DLD1 (cell line): Measurements from ENCODE around the gene TMEM212.

Experiments used
- in situ Hi-C: cut with HindIII; loops from 2 replicates; pipeline ENCODE4 v1.10.0; 2017; ENCODE audit warnings: low sequenced_read_pairs

Gene TMEM212

GRCh38 chr3:171832989-171833388 is 10.2 kb upstream of the TMEM212 start:
- in situ Hi-C loops, result no loop called here

- in situ Hi-C loops, result no loop called here
These were observed 9.2 kb upstream of the TMEM212 start for GRCh38 chr3:171833789-171834460.

- in situ Hi-C loops, result no loop called here
These were observed 8.7 kb upstream of the TMEM212 start for GRCh38 chr3:171834461-171834801.

- in situ Hi-C loops, result no loop called here
These were observed 8.0 kb upstream of the TMEM212 start for GRCh38 chr3:171835116-171835515.

- in situ Hi-C loops, result no loop called here
These were observed 7.5 kb upstream of the TMEM212 start for GRCh38 chr3:171835613-171836012.

GRCh38 chr3:171836855-171837254 is 6.3 kb upstream of the TMEM212 start:
- in situ Hi-C loops, result no loop called here

GRCh38 chr3:171837698-171838097 is 5.5 kb upstream of the TMEM212 start:
- in situ Hi-C loops, result no loop called here

GRCh38 chr3:171838218-171838720 is 4.9 kb upstream of the TMEM212 start:
- in situ Hi-C loops, result no loop called here

- in situ Hi-C loops, result no loop called here
These were observed 3.9 kb upstream of the TMEM212 start for GRCh38 chr3:171839270-171839669.

- in situ Hi-C loops, result no loop called here
These were observed 2.7 kb upstream of the TMEM212 start for GRCh38 chr3:171840445-171840810.

- in situ Hi-C loops, result no loop called here
These were observed 2.1 kb upstream of the TMEM212 start for GRCh38 chr3:171840811-171841619.

GRCh38 chr3:171841620-171842000 is 1.5 kb upstream of the TMEM212 start:
- in situ Hi-C loops, result no loop called here

GRCh38 chr3:171844873-171845272 is 1.7 kb downstream of the TMEM212 start:
- in situ Hi-C loops, result no loop called here

- in situ Hi-C loops, result no loop called here
These were observed 2.5 kb downstream of the TMEM212 start for GRCh38 chr3:171845481-171846284.

- in situ Hi-C loops, result no loop called here
These were observed 3.4 kb downstream of the TMEM212 start for GRCh38 chr3:171846597-171846996.

GRCh38 chr3:171847133-171847532 is 4.0 kb downstream of the TMEM212 start:
- in situ Hi-C loops, result no loop called here

- in situ Hi-C loops, result no loop called here
These were observed 4.6 kb downstream of the TMEM212 start for GRCh38 chr3:171847595-171848259.

- in situ Hi-C loops, result no loop called here
These were observed 6.6 kb downstream of the TMEM212 start for GRCh38 chr3:171849617-171850319.

GRCh38 chr3:171850320-171850959 is 7.3 kb downstream of the TMEM212 start:
- in situ Hi-C loops, result no loop called here
